Cardiac fibroblast (primary cell): ENCODE results near the gene ENTPD2.
A peak's percentile ranks its signal among the peaks of the same experiment; 100 is the strongest.

Experiments used
- DNase-seq, 2 donors: peaks; one replicate each; pipeline versions ENCODE4 v3.0.0 to v3.0.0-alpha.2; 2010; ENCODE audit warnings: low read depth in 2 of 2
- H3K4me3 ChIP-seq, 2 donors: replicated peaks in 1 of 2; 1 replicate in 1 of 2; 2 replicates in 1 of 2; pipeline ENCODE4 v1.5.1; 2011; ENCODE audit warnings: low read depth in 2 of 2, low read length in 2 of 2, mild to moderate bottlenecking in 2 of 2, moderate library complexity in 1 of 2
- TF ChIP-seq, protein P1 (sequence below): IDR thresholded peaks from one replicate; pipeline ENCODE4 v1.5.1; 2011; ENCODE audit warnings: low read depth, mild to moderate bottlenecking, low read length, inconsistent platforms

ENTPD2 gene

DNA sequence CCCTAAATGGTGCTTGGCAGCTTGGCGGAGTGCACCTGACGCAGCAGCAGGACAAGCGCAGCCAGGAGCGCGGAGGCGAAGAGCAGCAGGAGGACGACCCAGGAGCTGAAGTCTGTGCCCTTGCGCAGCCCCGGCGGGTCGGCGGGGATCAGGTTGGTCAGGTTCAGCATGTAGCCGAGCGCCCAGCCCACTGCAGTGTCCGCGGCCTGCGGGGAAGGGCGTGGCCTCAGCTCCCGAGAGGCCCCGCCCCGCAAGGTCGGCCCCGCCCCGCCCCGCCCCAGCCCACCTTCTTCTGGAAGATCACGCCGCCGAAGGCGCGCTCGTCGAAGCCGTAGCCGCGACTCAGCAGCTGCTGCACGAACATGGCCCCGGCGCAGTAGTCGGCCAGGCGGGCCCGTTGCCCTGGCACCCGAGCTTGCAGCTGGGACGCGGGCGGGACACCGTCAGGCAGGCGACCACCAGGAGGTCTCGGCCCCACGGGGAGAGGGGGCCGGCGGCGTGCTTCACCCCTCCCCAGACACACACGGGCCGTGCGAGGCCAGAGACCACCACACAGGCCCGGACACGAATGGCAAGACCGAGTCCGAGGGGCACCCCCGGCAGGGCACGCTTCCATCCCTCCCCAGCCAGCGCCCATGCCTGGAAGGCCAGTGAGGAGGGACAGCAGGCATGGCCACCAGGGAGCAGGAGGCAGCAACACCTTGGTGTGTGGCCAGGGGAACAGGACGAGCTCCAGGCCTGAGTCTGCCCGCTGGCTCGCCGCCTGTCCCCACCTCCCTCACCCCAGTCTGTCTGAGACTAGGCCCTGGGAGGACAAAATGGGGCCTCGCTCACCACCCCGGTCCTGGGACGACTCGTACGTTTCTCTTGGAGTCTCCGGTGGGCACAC lies 5.0 kb downstream of the ENTPD2 start:
- no peak for DNase-seq
- TF ChIP-seq, protein P1, sequence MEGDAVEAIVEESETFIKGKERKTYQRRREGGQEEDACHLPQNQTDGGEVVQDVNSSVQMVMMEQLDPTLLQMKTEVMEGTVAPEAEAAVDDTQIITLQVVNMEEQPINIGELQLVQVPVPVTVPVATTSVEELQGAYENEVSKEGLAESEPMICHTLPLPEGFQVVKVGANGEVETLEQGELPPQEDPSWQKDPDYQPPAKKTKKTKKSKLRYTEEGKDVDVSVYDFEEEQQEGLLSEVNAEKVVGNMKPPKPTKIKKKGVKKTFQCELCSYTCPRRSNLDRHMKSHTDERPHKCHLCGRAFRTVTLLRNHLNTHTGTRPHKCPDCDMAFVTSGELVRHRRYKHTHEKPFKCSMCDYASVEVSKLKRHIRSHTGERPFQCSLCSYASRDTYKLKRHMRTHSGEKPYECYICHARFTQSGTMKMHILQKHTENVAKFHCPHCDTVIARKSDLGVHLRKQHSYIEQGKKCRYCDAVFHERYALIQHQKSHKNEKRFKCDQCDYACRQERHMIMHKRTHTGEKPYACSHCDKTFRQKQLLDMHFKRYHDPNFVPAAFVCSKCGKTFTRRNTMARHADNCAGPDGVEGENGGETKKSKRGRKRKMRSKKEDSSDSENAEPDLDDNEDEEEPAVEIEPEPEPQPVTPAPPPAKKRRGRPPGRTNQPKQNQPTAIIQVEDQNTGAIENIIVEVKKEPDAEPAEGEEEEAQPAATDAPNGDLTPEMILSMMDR = no peak
- H3K4me3 ChIP-seq = no peak overlapping the region

DNA sequence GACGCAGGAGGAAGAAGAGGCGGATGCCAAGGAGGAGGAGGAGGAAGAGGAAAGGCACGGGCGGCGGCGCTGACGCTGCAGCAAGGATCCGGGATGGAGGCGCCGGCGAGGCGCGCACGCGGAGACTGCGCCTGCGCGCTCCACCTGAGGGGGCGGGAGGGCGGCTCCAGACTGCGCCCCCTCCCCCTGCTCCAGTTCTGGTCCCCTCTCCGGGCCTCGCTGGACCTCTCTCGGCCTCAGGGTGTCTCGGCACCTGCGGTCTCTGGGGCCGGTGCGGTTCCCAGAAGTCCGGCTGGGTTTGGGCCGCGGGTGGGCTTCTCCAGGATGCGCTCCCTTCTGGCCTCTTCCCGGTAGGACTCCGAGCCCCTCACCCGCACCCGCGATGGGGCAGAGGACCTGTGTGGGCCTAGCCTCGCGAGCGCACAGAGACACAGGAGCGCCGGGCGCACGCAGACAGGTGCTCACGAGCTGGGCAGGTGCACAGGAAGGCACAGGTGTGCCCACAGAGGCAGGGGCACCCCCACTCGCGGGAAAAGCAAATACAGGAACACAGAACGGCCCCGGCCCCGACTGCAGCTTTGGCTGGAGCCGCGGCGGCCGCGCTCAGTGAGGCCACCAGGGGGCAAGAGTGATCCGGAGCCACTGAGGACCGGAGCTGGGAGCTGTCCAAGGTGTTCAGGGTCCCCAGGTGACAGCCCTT lies 7.6 kb downstream of the ENTPD2 start, which contains the start of gene NPDC1:
Gene NPDC1 (minus strand): TSS at position 90 of the 700 bp plus-strand sequence. CDS start 188 bp downstream, outside the sequence.
- peak within 1 kb of the TSS; percentile 55 to 63 for H3K4me3 ChIP-seq
- TF ChIP-seq, protein P1 = peak; percentile 96
- DNase-seq = peak; percentile 72 to 75

DNA sequence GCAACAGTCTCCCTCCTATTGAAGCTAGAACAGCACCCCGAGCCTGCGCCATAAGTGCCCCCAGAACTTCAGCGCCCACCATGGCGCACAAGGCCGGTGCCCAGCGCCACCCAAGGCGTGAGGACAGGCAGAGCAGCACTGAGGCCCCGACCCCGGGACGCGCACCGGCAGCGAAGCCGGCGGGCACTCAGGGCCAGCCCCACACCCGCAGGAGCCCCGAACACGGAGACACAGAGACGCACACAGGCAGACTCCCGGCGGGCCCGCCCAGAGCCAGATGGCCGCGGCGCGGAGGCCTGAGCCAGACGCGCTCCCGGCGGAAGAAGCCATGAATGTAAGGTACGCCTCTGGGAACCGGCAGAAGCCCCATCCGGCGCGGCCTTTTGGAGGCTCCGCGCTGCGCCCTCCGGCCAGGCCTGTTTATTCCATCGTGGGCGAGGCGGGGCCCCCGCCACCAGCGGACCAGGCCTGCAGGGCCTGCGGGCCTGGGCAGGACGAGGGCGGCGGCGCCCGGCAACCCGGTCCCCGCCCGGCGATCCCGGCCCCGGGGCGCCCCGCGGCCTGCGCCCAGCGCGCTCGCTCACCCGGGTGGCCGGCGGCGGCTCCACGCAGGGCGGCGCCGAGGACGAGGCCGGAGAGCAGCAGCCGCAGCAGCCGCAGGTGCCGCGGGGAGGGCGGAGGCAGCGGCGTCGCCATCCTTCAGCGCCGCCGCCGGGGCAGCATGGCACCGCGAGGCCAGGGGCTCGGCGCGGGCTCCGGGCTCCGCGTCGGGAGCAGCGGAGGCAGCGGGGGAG lies 8.4 kb downstream of the ENTPD2 start:
- TF ChIP-seq, protein P1 = no peak
- peak overlapping the region; percentile 55 to 63 for H3K4me3 ChIP-seq
- peak; percentile 45 to 56 for DNase-seq

DNA sequence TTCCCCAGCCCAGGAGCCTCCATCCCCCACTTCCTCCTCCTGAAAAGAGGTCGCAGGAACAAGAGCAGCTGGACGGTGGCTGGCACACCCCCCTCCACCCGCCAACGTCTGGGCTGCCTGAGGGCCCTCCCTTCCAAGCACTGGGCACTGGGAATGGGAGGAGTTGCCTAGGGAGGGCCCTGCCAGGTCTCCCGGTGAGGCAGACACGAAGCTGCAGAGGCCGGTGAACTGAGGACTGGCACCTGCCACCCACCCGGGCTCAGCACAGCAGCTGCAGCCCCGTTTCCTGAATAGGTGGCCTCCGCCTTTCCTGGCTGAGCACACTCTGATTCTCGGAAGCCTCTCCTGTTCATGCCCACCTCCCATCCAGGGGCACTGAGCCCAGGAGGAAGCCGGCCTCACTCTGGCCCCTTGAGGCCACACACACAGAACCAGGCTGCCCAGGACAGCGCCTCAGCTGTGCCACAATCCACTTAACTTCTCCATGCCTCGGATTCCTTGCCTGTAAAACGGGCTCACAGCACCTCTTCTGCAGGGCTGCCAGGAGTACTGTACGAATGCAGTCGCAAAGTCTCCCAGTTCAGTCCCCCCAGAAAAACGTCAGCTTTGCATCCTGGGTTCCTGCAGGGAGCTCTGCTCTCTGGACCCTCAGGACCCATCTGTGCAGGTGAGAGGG lies 9.2 kb downstream of the ENTPD2 start:
- H3K4me3 ChIP-seq = peak overlapping the region; percentile 53 to 63
- TF ChIP-seq, protein P1 = no peak
- no peak for DNase-seq

DNA sequence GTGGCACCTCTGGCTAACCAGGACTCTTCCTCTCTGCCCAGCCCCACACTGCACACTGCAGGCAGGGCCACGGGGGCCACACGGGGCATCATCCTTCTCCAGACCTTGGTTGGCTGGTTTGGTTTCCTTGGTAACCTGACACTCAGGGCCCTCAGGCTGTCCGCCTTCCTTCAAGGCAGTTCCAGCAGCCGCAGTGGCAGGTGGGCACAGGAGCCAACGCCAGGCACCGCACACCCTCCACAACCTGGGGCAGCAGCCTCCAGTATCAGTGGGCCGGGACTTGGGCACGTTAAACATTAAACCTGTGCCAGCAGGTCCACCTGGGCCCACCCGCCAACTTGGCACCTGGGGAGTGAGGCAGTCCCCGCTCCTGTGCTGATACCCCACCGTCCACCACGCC lies 9.8 kb downstream of the ENTPD2 start:
- TF ChIP-seq, protein P1 = no peak
- DNase-seq = no peak
- H3K4me3 ChIP-seq = no peak overlapping the region
